Colon (tissue), 2 donors: Measurements from ENCODE around the gene RUNDC3A.
"Not testable (repeated sequence)": the region's sequence is repeated elsewhere in the genome, so short reads cannot be mapped to it uniquely, and the experiment has no call there.

ENCODE experiments used
- FAIRE-seq: peaks from 2 replicates; lab custom pipeline; 2012; peaks lifted over from hg19 to GRCh38; lab: Jason Lieb, UNC
- donor health status: control.
- donor health status: control.

RUNDC3A gene

GRCh38 chr17:44318077-44318892 lies 9.9 kb downstream of the RUNDC3A start:
- FAIRE-seq: no peak

- no peak for FAIRE-seq
Observed at GRCh38 chr17:44320066-44320465, 11.7 kb downstream of the RUNDC3A start.

DNA sequence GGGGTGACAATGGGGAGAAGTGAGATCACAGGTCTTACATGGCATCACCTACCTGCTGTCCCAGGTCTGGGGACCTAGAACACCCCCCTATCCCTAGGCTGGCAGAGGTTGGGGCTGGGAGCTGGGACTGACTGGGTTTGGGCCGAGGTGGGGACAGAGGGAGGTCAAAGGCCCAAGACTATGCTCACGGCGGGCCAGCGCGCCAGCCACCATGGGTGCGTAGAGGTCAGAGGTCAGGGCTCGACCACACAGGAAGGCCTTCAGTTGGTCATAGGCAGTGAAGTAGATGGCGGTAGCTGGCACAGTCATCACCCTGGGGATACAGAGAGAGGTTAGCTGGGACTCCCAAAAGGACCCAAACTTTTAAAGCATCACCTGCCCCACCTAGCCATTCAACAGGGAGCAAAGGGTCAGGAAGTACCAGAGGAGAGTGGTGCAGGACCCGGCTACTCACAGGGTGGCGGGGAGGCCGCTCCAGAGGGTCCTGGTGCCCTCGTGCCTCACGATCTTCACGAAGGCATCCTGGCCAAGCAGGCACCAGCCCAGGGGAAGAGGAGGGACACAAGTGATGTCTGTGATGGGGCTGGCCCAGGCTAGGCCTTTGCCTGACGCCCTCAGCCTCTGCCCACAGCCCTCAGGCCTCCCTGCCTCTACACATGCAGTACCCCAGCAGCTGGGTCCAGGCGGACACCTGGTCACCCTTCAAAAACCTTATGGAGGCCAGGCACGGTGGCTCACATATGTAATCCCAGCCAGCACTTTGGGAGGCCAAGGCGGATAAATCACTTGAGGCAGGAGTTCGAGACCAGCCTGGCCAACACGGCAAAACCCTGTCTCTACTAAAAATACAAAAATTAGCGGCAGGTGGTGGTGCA lies 13.1 kb downstream of the RUNDC3A start:
- no peak for FAIRE-seq

DNA sequence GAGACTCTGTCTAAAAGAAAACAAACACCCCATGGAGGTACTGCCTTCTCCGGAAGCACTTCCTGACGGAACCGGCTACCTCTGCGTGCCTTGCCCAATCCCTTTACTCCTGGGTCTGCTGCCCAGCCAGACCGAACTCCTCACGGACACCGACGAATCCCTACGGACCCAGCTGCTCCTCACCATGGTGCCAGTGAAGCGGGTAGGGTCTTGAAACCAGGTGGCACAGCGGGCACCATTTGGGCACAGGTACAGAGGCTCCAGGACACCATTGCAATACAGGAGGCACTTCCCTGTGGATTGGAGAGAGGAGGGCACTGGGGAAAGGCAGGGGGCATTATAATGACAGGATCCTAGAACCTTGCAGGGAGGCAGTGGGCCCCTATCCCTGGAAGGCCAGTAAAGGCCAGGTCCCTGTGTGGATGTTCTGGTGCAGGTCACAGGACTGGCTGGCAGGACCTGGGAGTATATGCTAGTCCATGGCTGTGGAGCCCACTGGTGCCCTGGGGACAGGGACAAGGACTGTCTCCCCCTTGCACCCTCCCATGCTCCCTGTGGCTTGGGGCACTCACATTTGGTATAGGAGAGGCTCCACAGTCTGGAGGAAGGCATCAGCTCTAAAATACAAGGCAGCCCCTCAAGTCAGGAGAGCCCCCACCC lies 14.0 kb downstream of the RUNDC3A start:
- FAIRE-seq: no peak

GRCh38 chr17:44323359-44324091 lies 15.1 kb downstream of the RUNDC3A start:
- no peak for FAIRE-seq

DNA sequence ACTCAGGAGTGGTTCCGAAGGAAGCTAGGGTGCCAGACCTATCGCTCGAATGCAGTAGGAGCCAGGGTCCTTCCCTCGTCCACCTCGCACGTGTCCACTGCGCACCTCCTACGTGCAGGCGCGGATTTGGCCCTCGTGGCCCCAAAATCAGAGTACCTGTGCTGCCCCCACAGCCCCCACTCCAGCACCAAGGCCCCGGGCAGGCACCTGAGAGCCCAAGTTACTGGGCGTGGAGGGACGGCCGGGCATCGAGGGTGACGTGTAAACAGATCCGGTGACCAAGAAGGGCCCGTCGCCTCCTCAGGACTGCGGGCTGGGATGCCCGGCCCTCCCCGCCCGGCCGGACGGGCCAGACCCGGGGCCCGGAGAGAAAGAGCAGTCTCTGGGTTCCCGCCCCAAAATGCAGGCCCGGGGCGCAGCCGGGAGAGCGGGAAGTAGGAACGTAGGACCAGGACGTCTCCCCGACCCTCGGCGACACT lies 15.7 kb downstream of the RUNDC3A start:
- no peak for FAIRE-seq

GRCh38 chr17:44324571-44325275 lies 16.3 kb downstream of the RUNDC3A start, which contains the start of gene SLC25A39:
SLC25A39 (minus strand) TSS chr17:44324823; CDS start chr17:44323562, 1,261 bp downstream.
- FAIRE-seq: no peak

DNA sequence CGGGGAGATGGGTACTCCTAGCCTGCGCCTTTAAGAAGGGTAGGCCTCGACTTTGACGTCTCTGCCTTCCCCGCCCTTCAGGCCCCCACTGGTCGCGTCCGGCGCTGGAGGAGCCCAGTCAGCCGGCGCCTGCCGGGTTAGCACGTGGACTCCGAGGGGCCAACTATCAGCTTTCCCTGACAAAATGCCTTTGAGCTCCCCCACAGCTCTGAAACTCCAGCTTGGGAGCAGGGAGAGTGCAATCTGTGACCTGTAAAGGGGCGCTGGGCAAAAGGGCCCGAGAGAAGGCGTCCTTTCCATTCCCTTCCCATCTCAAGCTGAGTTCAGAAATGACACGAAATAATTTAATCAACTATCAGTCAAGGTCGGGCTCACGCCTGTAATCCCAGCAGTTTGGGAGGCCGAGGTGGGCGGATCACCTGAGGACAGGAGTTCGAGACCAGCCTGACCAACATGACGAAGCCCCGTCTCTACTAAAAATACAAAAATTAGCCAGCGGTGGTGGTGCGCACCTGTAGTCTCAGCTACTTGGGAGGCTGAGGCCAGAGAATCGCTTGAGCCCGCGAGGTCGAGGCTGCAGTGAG lies 18.6 kb downstream of the RUNDC3A start:
- FAIRE-seq: no peak

GRCh38 chr17:44327715-44328449 lies 19.5 kb downstream of the RUNDC3A start:
- no peak for FAIRE-seq

DNA sequence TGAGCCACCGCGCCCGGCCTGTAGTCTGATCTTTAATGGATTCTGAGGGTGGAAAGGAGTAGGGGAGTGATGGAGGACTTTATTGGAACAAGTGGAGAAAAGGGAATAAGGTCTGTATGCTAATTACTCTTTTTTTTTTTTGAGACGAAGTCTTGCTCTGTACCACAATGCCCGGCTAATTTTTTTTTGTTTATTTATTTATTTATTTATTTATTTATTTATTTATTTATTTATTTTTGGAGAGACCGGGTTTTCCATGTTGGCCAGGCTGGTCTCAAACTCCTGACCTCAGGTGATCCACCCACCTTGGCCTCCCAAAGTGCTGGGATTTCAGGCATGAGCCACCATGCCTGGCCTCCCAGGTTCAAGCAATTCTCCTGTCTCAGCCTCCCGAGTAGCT lies 21.1 kb downstream of the RUNDC3A start:
- FAIRE-seq: not testable (repeated sequence)

- not testable (repeated sequence) for FAIRE-seq
Observed at GRCh38 chr17:44330263-44330662, 21.9 kb downstream of the RUNDC3A start.

GRCh38 chr17:44331249-44331760 lies 22.9 kb downstream of the RUNDC3A start:
- FAIRE-seq: no peak

GRCh38 chr17:44333371-44333770 lies 25.0 kb downstream of the RUNDC3A start:
- no peak for FAIRE-seq

GRCh38 chr17:44334315-44334714 lies 25.9 kb downstream of the RUNDC3A start:
- no peak for FAIRE-seq

GRCh38 chr17:44334727-44335126 lies 26.3 kb downstream of the RUNDC3A start:
- FAIRE-seq: no peak

GRCh38 chr17:44335564-44335963 lies 27.2 kb downstream of the RUNDC3A start:
- FAIRE-seq: no peak

GRCh38 chr17:44335968-44336367 lies 27.6 kb downstream of the RUNDC3A start:
- no peak for FAIRE-seq

- FAIRE-seq: no peak
Observed at GRCh38 chr17:44338702-44339101, 30.3 kb downstream of the RUNDC3A start.

GRCh38 chr17:44340553-44340952 lies 32.2 kb downstream of the RUNDC3A start:
- FAIRE-seq: not testable (repeated sequence)
